Keratinocyte (primary cell): ENCODE measurements around the gene ALDH4A1. TPM values are rescaled to one million over a fixed set of nuclear protein-coding genes. Genes with fewer than 3 reads are reported as not detected.

ENCODE experiments used
- DNase-seq: peaks from one replicate; pipeline ENCODE4 v3.0.0-alpha.2; 2011; ENCODE audit warnings: low read depth, missing footprints, low spot score
- FAIRE-seq: peaks from 2 replicates; lab custom pipeline; 2011; peaks lifted over from hg19 to GRCh38; lab: Jason Lieb, UNC
- H2AFZ ChIP-seq: 2 replicates; pipeline ENCODE4 v1.6.0; 2012; ENCODE audit warnings: low read length, control low read depth, inconsistent platforms; ENCODE audit not compliant: control insufficient read depth
- H3K27ac ChIP-seq: 2 replicates; pipeline ENCODE4 v1.5.1; 2011; ENCODE audit warnings: low read length; ENCODE audit not compliant: control insufficient read depth, insufficient read depth
- H3K27me3 ChIP-seq: 3 replicates; pipeline ENCODE4 v1.6.0; 2011; ENCODE audit warnings: low read length; ENCODE audit not compliant: control insufficient read depth, insufficient read depth; ENCODE audit errors: extremely low read depth
- H3K36me3 ChIP-seq, 2 experiments: 2 replicates in 1 of 2; 3 replicates in 1 of 2; pipeline ENCODE4 v1.5.1; 2011; ENCODE audit warnings: low read length in 2 of 2, mild to moderate bottlenecking in 1 of 2; ENCODE audit not compliant: control insufficient read depth in 2 of 2, insufficient read depth in 2 of 2; ENCODE audit errors: extremely low read depth in 1 of 2
- H3K4me1 ChIP-seq: 3 replicates; pipeline ENCODE4 v1.5.1; 2011; ENCODE audit warnings: low read length; ENCODE audit not compliant: control insufficient read depth, insufficient read depth; ENCODE audit errors: extremely low read depth
- H3K4me2 ChIP-seq: 3 replicates; pipeline ENCODE4 v1.6.0; 2011; ENCODE audit warnings: low read depth, low read length; ENCODE audit not compliant: control insufficient read depth, insufficient read depth; ENCODE audit errors: extremely low read depth
- H3K4me3 ChIP-seq, 3 experiments: fragments of 200-600 bp in 1 of 3; sonication (generic) in 1 of 3; 2 replicates in 2 of 3; 3 replicates in 1 of 3; pipeline ENCODE4 v1.5.1; 2011 to 2016; ENCODE audit warnings: low read length in 3 of 3, mild to moderate bottlenecking in 3 of 3, control low read depth in 2 of 3, inconsistent platforms in 1 of 3, low read depth in 1 of 3, mixed read lengths in 1 of 3, mixed run types in 1 of 3, moderate library complexity in 1 of 3; ENCODE audit not compliant: control insufficient read depth in 2 of 3, insufficient read depth in 2 of 3; ENCODE audit errors: extremely low read depth in 1 of 3
- H3K79me2 ChIP-seq: 2 replicates; pipeline ENCODE4 v1.6.0; 2012; ENCODE audit warnings: low read length; ENCODE audit not compliant: control insufficient read depth, insufficient read depth
- H3K9ac ChIP-seq: 3 replicates; pipeline ENCODE4 v1.6.0; 2011; ENCODE audit warnings: low read length; ENCODE audit not compliant: control insufficient read depth, insufficient read depth; ENCODE audit errors: extremely low read depth
- H3K9me1 ChIP-seq: 3 replicates; pipeline ENCODE4 v1.6.0; 2011; ENCODE audit warnings: low read length; ENCODE audit not compliant: control insufficient read depth, insufficient read depth; ENCODE audit errors: extremely low read depth
- H3K9me3 ChIP-seq: 2 replicates; pipeline ENCODE4 v1.5.1; 2012; ENCODE audit warnings: low read depth, low read length; ENCODE audit not compliant: control insufficient read depth
- H4K20me1 ChIP-seq: 3 replicates; pipeline ENCODE4 v1.6.0; 2011; ENCODE audit warnings: low read length; ENCODE audit not compliant: control insufficient read depth, insufficient read depth; ENCODE audit errors: extremely low read depth
- EZH2 ChIP-seq: IDR thresholded peaks from one replicate; pipeline ENCODE4 v1.6.1; 2012; ENCODE audit warnings: inconsistent platforms, mild to moderate bottlenecking, low read length, moderate library complexity
- dilution Hi-C: fragments of 300-500 bp; cut with MboI; formaldehyde crosslinking; loops from one replicate; pipeline ENCODE4 v1.7.0; 2020; ENCODE audit warnings: low sequenced_read_pairs; ENCODE audit not compliant: extremely low pct_ligation_motif_present
- polyA plus RNA-seq, 5 experiments: library from polyadenylated mRNA; depleted of rRNA in 3 of 5; stranded (reverse) in 3 of 5; stranded (forward) in 1 of 5; unstranded in 1 of 5; fragments of >200 nt; gene quantifications; 1 replicate in 1 of 5; 2 replicates in 3 of 5; 3 replicates in 1 of 5; pipeline versions ENCODE4 v1.2.1 to v1.2.3, GENCODE V29; 2011 to 2012; ENCODE audit warnings: missing spikeins in 2 of 5, low read depth in 1 of 5, low replicate concordance in 1 of 5
- TF ChIP-seq, protein P1 (sequence below), 3 experiments: IDR thresholded peaks in 1 of 3; conservative IDR thresholded peaks in 1 of 3; optimal IDR thresholded peaks in 1 of 3; 2 replicates in 2 of 3; 3 replicates in 1 of 3; pipeline versions ENCODE3 to v1.5.1; 2011; ENCODE audit warnings: low read length in 3 of 3, mild to moderate bottlenecking in 3 of 3, moderate library complexity in 2 of 3, control low read depth in 1 of 3, inconsistent platforms in 1 of 3; ENCODE audit not compliant: insufficient read depth in 2 of 3; ENCODE audit errors: extremely low read depth in 1 of 3

The ALDH4A1 gene
- polyA plus RNA-seq, 1 donor (not counting 4 experiments of a cell fraction or from before 2014, with no cell fraction given) = 52.7 TPM

DNA sequence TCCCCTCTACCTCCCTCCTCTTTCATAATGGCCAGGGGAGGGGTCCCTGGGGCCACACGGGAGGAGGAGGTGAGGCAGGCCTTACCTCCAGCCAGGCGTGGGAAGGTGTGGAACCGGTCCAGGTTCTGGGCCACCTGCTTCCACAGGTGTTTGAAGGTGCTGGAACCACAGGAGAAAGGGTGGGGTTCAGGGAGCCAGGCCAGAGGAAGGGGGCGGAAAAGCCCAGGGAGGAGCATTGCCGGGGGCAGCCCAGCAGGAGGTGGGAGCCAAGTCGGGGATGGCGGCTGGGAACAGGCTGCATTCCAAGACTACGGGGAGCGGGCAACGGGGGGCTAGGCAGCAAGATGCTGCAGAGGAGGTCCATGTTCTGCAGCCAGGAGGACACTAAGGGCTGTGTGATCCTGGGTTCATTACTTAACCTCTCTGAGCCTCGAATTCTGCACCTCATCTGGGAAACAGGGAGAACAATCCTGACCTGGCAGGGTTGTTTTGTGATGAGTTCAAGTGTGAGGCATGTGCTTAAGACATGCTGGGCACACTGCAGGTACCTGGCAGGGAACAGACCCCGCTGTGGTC lies 23.1 kb downstream of the ALDH4A1 start:
- Histone ChIP-seq H2AFZ (no peak overlapping the region), H3K9ac (no peak overlapping the region), H4K20me1 (no peaks in the 10 kb centered on the region), H3K36me3 (peaks cover 23% of the 10 kb centered on the region in 2 experiments), H3K79me2 (no peaks in the 10 kb centered on the region), H3K4me2 (no peak overlapping the region), H3K9me1 (no peaks in the 10 kb centered on the region), H3K27ac (no peak overlapping the region), H3K4me1 (peaks cover 16% of the 10 kb centered on the region), H3K4me3 (no peak overlapping the region), H3K9me3 (no peaks in the 10 kb centered on the region), H3K27me3 (no peaks in the 10 kb centered on the region)
- TF ChIP-seq, protein P1, sequence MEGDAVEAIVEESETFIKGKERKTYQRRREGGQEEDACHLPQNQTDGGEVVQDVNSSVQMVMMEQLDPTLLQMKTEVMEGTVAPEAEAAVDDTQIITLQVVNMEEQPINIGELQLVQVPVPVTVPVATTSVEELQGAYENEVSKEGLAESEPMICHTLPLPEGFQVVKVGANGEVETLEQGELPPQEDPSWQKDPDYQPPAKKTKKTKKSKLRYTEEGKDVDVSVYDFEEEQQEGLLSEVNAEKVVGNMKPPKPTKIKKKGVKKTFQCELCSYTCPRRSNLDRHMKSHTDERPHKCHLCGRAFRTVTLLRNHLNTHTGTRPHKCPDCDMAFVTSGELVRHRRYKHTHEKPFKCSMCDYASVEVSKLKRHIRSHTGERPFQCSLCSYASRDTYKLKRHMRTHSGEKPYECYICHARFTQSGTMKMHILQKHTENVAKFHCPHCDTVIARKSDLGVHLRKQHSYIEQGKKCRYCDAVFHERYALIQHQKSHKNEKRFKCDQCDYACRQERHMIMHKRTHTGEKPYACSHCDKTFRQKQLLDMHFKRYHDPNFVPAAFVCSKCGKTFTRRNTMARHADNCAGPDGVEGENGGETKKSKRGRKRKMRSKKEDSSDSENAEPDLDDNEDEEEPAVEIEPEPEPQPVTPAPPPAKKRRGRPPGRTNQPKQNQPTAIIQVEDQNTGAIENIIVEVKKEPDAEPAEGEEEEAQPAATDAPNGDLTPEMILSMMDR (optimal IDR thresholded peaks at IDR 0.05 in 1 of 3, IDR thresholded peaks at IDR 0.05 in 1 of 3, conservative IDR thresholded peaks at IDR 0.05 in 1 of 3; ENCODE audit: extremely low read depth in 1 of 3, insufficient read depth in 2 of 3, low read length in 3 of 3) = no peak
- TF ChIP-seq EZH2 = no peak
- dilution Hi-C loops = no loop called here
- no peak for DNase-seq
- no peak for FAIRE-seq

DNA sequence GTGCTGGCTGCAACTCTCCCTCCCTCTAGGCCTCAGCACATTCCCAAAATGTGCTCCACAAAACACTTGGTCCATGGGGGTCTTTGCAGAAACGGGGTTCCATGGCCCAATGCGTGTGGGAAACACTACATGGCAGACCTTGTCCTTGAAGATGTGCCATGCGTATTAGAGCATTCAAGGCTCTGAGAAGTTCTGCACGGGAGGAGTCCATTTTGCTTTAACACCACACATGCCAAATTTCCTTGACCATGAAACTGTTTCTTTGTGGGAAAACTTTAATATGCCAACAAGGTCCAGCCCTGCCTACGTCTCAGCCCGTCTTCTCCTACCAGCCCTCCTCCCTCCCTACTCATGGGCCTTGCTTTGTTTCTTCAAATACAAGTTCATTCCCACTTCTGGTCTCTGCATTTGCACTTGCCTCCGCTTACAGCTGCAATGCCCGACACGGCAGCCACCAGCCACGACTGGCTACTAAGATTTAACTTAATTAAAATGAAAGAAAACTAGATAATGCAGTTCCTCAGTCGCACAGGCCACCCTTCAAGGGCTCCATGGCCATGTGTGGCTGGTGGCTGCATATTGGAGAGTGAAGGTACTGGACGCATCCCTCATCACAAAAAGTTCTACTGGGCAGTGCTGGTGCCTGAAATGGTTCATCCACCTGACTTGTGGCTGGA lies 23.7 kb downstream of the ALDH4A1 start:
- DNase-seq = no peak
- Histone ChIP-seq H3K9me3 (no peaks in the 10 kb centered on the region), H3K27ac (no peak overlapping the region), H3K36me3 (peaks cover 22 to 25% of the 10 kb centered on the region in 2 experiments), H3K4me2 (no peak overlapping the region), H3K4me3 (no peak overlapping the region), H2AFZ (no peak overlapping the region), H3K27me3 (no peaks in the 10 kb centered on the region), H3K4me1 (peaks cover 15% of the 10 kb centered on the region), H3K9ac (no peak overlapping the region), H3K9me1 (no peaks in the 10 kb centered on the region), H3K79me2 (no peaks in the 10 kb centered on the region), H4K20me1 (no peaks in the 10 kb centered on the region)
- TF ChIP-seq EZH2 = no peak
- TF ChIP-seq, protein P1 (optimal IDR thresholded peaks at IDR 0.05 in 1 of 3, IDR thresholded peaks at IDR 0.05 in 1 of 3, conservative IDR thresholded peaks at IDR 0.05 in 1 of 3; ENCODE audit: extremely low read depth in 1 of 3, insufficient read depth in 2 of 3, low read length in 3 of 3) = no peak
- dilution Hi-C loops = no loop called here
- no peak for FAIRE-seq
